ENCODE measurements around the gene PEX5L. TPM values are rescaled to one million over a fixed set of nuclear protein-coding genes. Genes with fewer than 3 reads are reported as not detected.

PEX5L gene
- total RNA-seq, 1 experiment from 2014 or later = not detected

- Histone ChIP-seq H3K27ac (ENCODE audit: low read depth, low read length) (no peak overlapping the region), H3K9me2 (ENCODE audit: insufficient read depth) (no peaks in the 10 kb centered on the region), H3K4me2 (ENCODE audit: low read length) (no peak overlapping the region), H3K9ac (ENCODE audit: low read length) (no peak overlapping the region), H4K20me1 (ENCODE audit: insufficient read depth) (no peaks in the 10 kb centered on the region), H3K4me3 (replicated peaks in 1 of 2; ENCODE audit: low read depth in 1 of 2, low read length in 2 of 2) (no peak overlapping the region), H3K9me3 (ENCODE audit: control insufficient read depth in 1 of 2, insufficient read depth in 1 of 2, low read depth in 1 of 2, low read length in 2 of 2) (no peaks in the 10 kb centered on the region), H2AFZ (ENCODE audit: low read depth, low read length, poor library complexity, severe bottlenecking) (no peak overlapping the region), H3K79me2 (ENCODE audit: insufficient read depth, low read length) (no peaks in the 10 kb centered on the region), H3K4me1 (ENCODE audit: control insufficient read depth in 1 of 2, insufficient read depth in 2 of 2, low read length in 2 of 2) (no peaks in the 10 kb centered on the region), H3K27me3 (ENCODE audit: insufficient read depth, low read length) (peaks cover 36% of the 10 kb centered on the region), H3K36me3 (ENCODE audit: control insufficient read depth in 1 of 2, insufficient read depth in 2 of 2, low read length in 2 of 2) (no peaks in the 10 kb centered on the region)
- intact Hi-C loops (cut with micrococcal nuclease) = no loop called here
- ChIA-PET POLR2A (no interaction called here), RAD21 (ENCODE audit: low non-redundant PET in 1 of 2, low total read pairs in 2 of 2, uncharacterized antibody in 2 of 2, unreplicated experiment in 2 of 2) (no interaction called here), CTCF (no interaction called here)
- no peak for DNase-seq (ENCODE audit: low read depth, low spot score)
- ATAC-seq = no peak
- no peak for TF ChIP-seq ZBTB33 (IDR thresholded peaks at IDR 0.05; ENCODE audit: extremely low read depth, insufficient replicate concordance, low read length)
- TF ChIP-seq EGR1 (IDR thresholded peaks at IDR 0.05; ENCODE audit: low read depth) = no peak
- no peak for TF ChIP-seq POLR2AphosphoS5 (IDR thresholded peaks at IDR 0.05; ENCODE audit: low read depth, low read length)
- TF ChIP-seq EZH2 (IDR thresholded peaks at IDR 0.05) = no peak
- TF ChIP-seq SRF (IDR thresholded peaks at IDR 0.05; ENCODE audit: low read depth) = no peak
- TF ChIP-seq ZNF274 (IDR thresholded peaks at IDR 0.05; ENCODE audit: low read depth, low read length) = no peak
- TF ChIP-seq CBX3 (IDR thresholded peaks at IDR 0.05; ENCODE audit: low read depth) = no peak
- no peak for TF ChIP-seq CEBPB (IDR thresholded peaks at IDR 0.05; ENCODE audit: low read depth)
- no peak for TF ChIP-seq SIN3A (IDR thresholded peaks at IDR 0.05; ENCODE audit: low read depth)
- no peak for TF ChIP-seq REST (IDR thresholded peaks at IDR 0.05; ENCODE audit: low read depth)
- TF ChIP-seq FOSL1 (IDR thresholded peaks at IDR 0.05; ENCODE audit: low read depth) = no peak
- no peak for TF ChIP-seq YY1 (IDR thresholded peaks at IDR 0.05; ENCODE audit: extremely low read depth, insufficient replicate concordance, low read depth, low read length)
- TF ChIP-seq POLR2A (IDR thresholded peaks at IDR 0.05; ENCODE audit: borderline replicate concordance, extremely low read depth, insufficient read depth, insufficient read length) = no peak
- TF ChIP-seq ATF3 (IDR thresholded peaks at IDR 0.05) = no peak
- no peak for TF ChIP-seq MAX (IDR thresholded peaks at IDR 0.05)
- TF ChIP-seq RAD21 (IDR thresholded peaks at IDR 0.05; ENCODE audit: low read depth) = no peak
- no peak for TF ChIP-seq EZH2phosphoT487 (IDR thresholded peaks at IDR 0.05; ENCODE audit: borderline replicate concordance)
- BruUV-seq (replicated peaks) = no TSS peak
Observed at GRCh38 chr3:179950840-179951239, 85.9 kb downstream of the PEX5L start.

Measured in HCT116 (cell line).